Measurements from ENCODE around the gene GDPD1.
A peak's percentile ranks its signal among the peaks of the same experiment; 100 is the strongest.
"Not testable (repeated sequence)": the region's sequence is repeated elsewhere in the genome, so short reads cannot be mapped to it uniquely, and the experiment has no call there.

Gene GDPD1

GRCh38 chr17:59220328-59221158, at the start of gene GDPD1:
Gene GDPD1 (plus strand): TSS chr17:59220511. CDS start chr17:59220610, 99 bp downstream.
- peak; percentile 96 to 99 (median 99) for DNase-seq

- no peak for DNase-seq
These were observed 47.8 kb upstream of the GDPD1 start for GRCh38 chr17:59172436-59173004.

- DNase-seq, result no peak
These were observed 45.6 kb upstream of the GDPD1 start for GRCh38 chr17:59174671-59175070.

- DNase-seq, result no peak
These were observed 45.2 kb upstream of the GDPD1 start for GRCh38 chr17:59175076-59175475.

GRCh38 chr17:59178266-59178985, 41.9 kb upstream of the GDPD1 start:
- DNase-seq, result no peak

- not testable (repeated sequence) for DNase-seq
These were observed 40.7 kb upstream of the GDPD1 start for GRCh38 chr17:59179601-59180000.

- no peak for DNase-seq
These were observed 39.7 kb upstream of the GDPD1 start for GRCh38 chr17:59180626-59181025.

GRCh38 chr17:59181481-59181880, 38.8 kb upstream of the GDPD1 start:
- DNase-seq, result no peak

GRCh38 chr17:59185997-59186396, 34.3 kb upstream of the GDPD1 start:
- no peak for DNase-seq

- DNase-seq, result no peak
These were observed 33.5 kb upstream of the GDPD1 start for GRCh38 chr17:59186850-59187249.

- DNase-seq, result no peak
These were observed 29.5 kb upstream of the GDPD1 start for GRCh38 chr17:59190806-59191205.

- no peak for DNase-seq
These were observed 26.9 kb upstream of the GDPD1 start for GRCh38 chr17:59193336-59193862.

GRCh38 chr17:59199398-59199797, 20.9 kb upstream of the GDPD1 start:
- DNase-seq, result no peak

GRCh38 chr17:59202320-59202719, 18.0 kb upstream of the GDPD1 start:
- no peak for DNase-seq

- DNase-seq, result no peak
These were observed 941 bp upstream of the GDPD1 start for GRCh38 chr17:59219370-59219769.

- no peak for DNase-seq
These were observed 351 bp upstream of the GDPD1 start for GRCh38 chr17:59219992-59220327.

GRCh38 chr17:59221159-59221847, 992 bp downstream of the GDPD1 start:
- DNase-seq, result peak in 1 of 3 donors; percentile 22

GRCh38 chr17:59223813-59224212, 3.5 kb downstream of the GDPD1 start:
- DNase-seq, result no peak

- DNase-seq, result not testable (repeated sequence)
These were observed 8.3 kb downstream of the GDPD1 start for GRCh38 chr17:59228588-59228987.

GRCh38 chr17:59230764-59231163, 10.5 kb downstream of the GDPD1 start:
- no peak for DNase-seq

- no peak for DNase-seq
These were observed 14.3 kb downstream of the GDPD1 start for GRCh38 chr17:59234631-59235030.

- DNase-seq, result no peak
These were observed 18.6 kb downstream of the GDPD1 start for GRCh38 chr17:59238906-59239305.

- no peak for DNase-seq
These were observed 23.8 kb downstream of the GDPD1 start for GRCh38 chr17:59244081-59244480.

Measured in suppressor macrophage treated with lipopolysaccharide for 1 hour (primary cell).